Measurements from ENCODE around the gene FAM13A. TPM values are rescaled to one million over a fixed set of nuclear protein-coding genes. Genes with fewer than 3 reads are reported as not detected.
"Not testable (repeated sequence)": the region's sequence is repeated elsewhere in the genome, so short reads cannot be mapped to it uniquely, and the experiment has no call there.

Gene FAM13A
- 39.9 TPM for total RNA-seq

- DNase-seq (ENCODE audit: low spot score) (peak; percentile 87), ATAC-seq (peak; percentile 98)
- intact Hi-C loops (cut with DNase I): no loop called here
Observed at GRCh38 chr4:89056953-89057398, at the start of gene FAM13A. FAM13A (minus strand) TSS chr4:89057185; CDS start chr4:89056964, 221 bp downstream.

- no peak for DNase-seq (ENCODE audit: low spot score)
- ATAC-seq: no peak
- intact Hi-C loops (cut with DNase I): no loop called here
Observed at GRCh38 chr4:89105726-89106125, 48.7 kb upstream of the FAM13A start.

- intact Hi-C loops (cut with DNase I): no loop called here
- no peak for DNase-seq (ENCODE audit: low spot score)
- ATAC-seq: peak; percentile 52
Observed at GRCh38 chr4:89101256-89102161, 44.5 kb upstream of the FAM13A start.

GRCh38 chr4:89100853-89101252, 43.9 kb upstream of the FAM13A start:
- intact Hi-C loops (cut with DNase I): no loop called here
- DNase-seq (ENCODE audit: low spot score) (no peak), ATAC-seq (no peak)

- no peak for DNase-seq (ENCODE audit: low spot score)
- intact Hi-C loops (cut with DNase I): no loop called here
- ATAC-seq: no peak
Observed at GRCh38 chr4:89099471-89099870, 42.5 kb upstream of the FAM13A start.

- no peak for DNase-seq (ENCODE audit: low spot score)
- no peak for ATAC-seq
- intact Hi-C loops (cut with DNase I): no loop called here
Observed at GRCh38 chr4:89099034-89099433, 42.0 kb upstream of the FAM13A start.

GRCh38 chr4:89078300-89078699, 21.3 kb upstream of the FAM13A start:
- DNase-seq (ENCODE audit: low spot score): no peak
- ATAC-seq: no peak
- intact Hi-C loops (cut with DNase I): no loop called here

- intact Hi-C loops (cut with DNase I): no loop called here
- ATAC-seq: no peak
Observed at GRCh38 chr4:89077761-89078160, 20.8 kb upstream of the FAM13A start.

GRCh38 chr4:89072921-89073320, 15.9 kb upstream of the FAM13A start:
- intact Hi-C loops (cut with DNase I): no loop called here
- DNase-seq (ENCODE audit: low spot score) (no peak), ATAC-seq (no peak)

More at GRCh38 chr4:89077761-89078160, 20.8 kb upstream of the FAM13A start:
- DNase-seq (ENCODE audit: low spot score): no peak

GRCh38 chr4:89071311-89071710, 14.3 kb upstream of the FAM13A start:
- ATAC-seq (no peak), DNase-seq (ENCODE audit: low spot score) (no peak)
- intact Hi-C loops (cut with DNase I): no loop called here

- intact Hi-C loops (cut with DNase I): no loop called here
- no peak for DNase-seq (ENCODE audit: low spot score)
- no peak for ATAC-seq
Observed at GRCh38 chr4:89070041-89070440, 13.1 kb upstream of the FAM13A start.

GRCh38 chr4:89069481-89069880, 12.5 kb upstream of the FAM13A start:
- intact Hi-C loops (cut with DNase I): no loop called here

GRCh38 chr4:89067417-89067816, 10.4 kb upstream of the FAM13A start:
- ATAC-seq: no peak
- intact Hi-C loops (cut with DNase I): no loop called here
- DNase-seq (ENCODE audit: low spot score): no peak

More at GRCh38 chr4:89069481-89069880, 12.5 kb upstream of the FAM13A start:
- ATAC-seq (no peak), DNase-seq (ENCODE audit: low spot score) (no peak)

- intact Hi-C loops (cut with DNase I): no loop called here
Observed at GRCh38 chr4:89064848-89065247, 7.9 kb upstream of the FAM13A start.

GRCh38 chr4:89057844-89058243, 859 bp upstream of the FAM13A start:
- DNase-seq (ENCODE audit: low spot score); intact Hi-C loops (cut with DNase I); ATAC-seq: not testable (repeated sequence)

More at GRCh38 chr4:89064848-89065247, 7.9 kb upstream of the FAM13A start:
- no peak for DNase-seq (ENCODE audit: low spot score)
- no peak for ATAC-seq

GRCh38 chr4:89056292-89056952, 563 bp downstream of the FAM13A start:
- ATAC-seq (peak; percentile 92), DNase-seq (ENCODE audit: low spot score) (no peak)
- intact Hi-C loops (cut with DNase I): no loop called here

GRCh38 chr4:89055157-89056080, 1.6 kb downstream of the FAM13A start:
- DNase-seq (ENCODE audit: low spot score) (no peak), ATAC-seq (no peak)
- intact Hi-C loops (cut with DNase I): no loop called here

- no peak for DNase-seq (ENCODE audit: low spot score)
- ATAC-seq: no peak
- intact Hi-C loops (cut with DNase I): no loop called here
Observed at GRCh38 chr4:89054627-89055026, 2.4 kb downstream of the FAM13A start.

GRCh38 chr4:89049853-89050252, 7.1 kb downstream of the FAM13A start:
- intact Hi-C loops (cut with DNase I): no loop called here
- DNase-seq (ENCODE audit: low spot score) (no peak), ATAC-seq (no peak)

Measured in sciatic nerve (tissue), 2 donors.